DND-41 (cell line): ENCODE measurements around the gene IL21R.

ENCODE experiments used
- ATAC-seq: fragments of 200-7000 bp; cut with Tn5 transposase; 3 replicates; pipeline ENCODE4 v1.9.1; 2021; ENCODE audit warnings: low read depth; ENCODE audit not compliant: insufficient read depth
- DNase-seq: peaks from one replicate; pipeline ENCODE4 v3.0.0-alpha.2; 2020
- H2AFZ ChIP-seq: 2 replicates; pipeline ENCODE4 v1.6.0; 2012; ENCODE audit warnings: low read depth, low read length
- H3K27ac ChIP-seq: 2 replicates; pipeline ENCODE4 v1.5.1; 2012; ENCODE audit warnings: low read length, inconsistent platforms
- H3K27me3 ChIP-seq: fragments of 200-600 bp; sonication (generic); 2 replicates; pipeline ENCODE4 v1.6.0; 2012; ENCODE audit warnings: low read length, mild to moderate bottlenecking, inconsistent platforms; ENCODE audit not compliant: insufficient read depth, poor library complexity
- H3K36me3 ChIP-seq: 2 replicates; pipeline ENCODE4 v1.5.1; 2012; ENCODE audit warnings: low read length, inconsistent platforms; ENCODE audit not compliant: insufficient read depth
- H3K4me1 ChIP-seq: 2 replicates; pipeline ENCODE4 v1.5.1; 2012; ENCODE audit warnings: mild to moderate bottlenecking, low read length; ENCODE audit not compliant: insufficient read depth
- H3K4me2 ChIP-seq: 2 replicates; pipeline ENCODE4 v1.6.0; 2012; ENCODE audit warnings: mild to moderate bottlenecking, moderate library complexity, low read length, inconsistent platforms; ENCODE audit not compliant: insufficient read depth
- H3K4me3 ChIP-seq, 2 experiments: fragments of 200-600 bp in 1 of 2; shearing (Covaris generic) in 1 of 2; 2 replicates each; pipeline ENCODE4 v1.5.1; 2012 to 2016; ENCODE audit warnings: inconsistent platforms in 2 of 2, low read length in 2 of 2, mild to moderate bottlenecking in 2 of 2, low read depth in 1 of 2, moderate library complexity in 1 of 2
- H3K79me2 ChIP-seq: 2 replicates; pipeline ENCODE4 v1.6.0; 2012; ENCODE audit warnings: low read length, inconsistent platforms; ENCODE audit not compliant: insufficient read depth
- H3K9ac ChIP-seq: 2 replicates; pipeline ENCODE4 v1.6.0; 2012; ENCODE audit warnings: low read depth, mild to moderate bottlenecking, inconsistent platforms, low read length, moderate library complexity
- H3K9me3 ChIP-seq: 2 replicates; pipeline ENCODE4 v1.5.1; 2012; ENCODE audit warnings: low read length, moderate library complexity, mild to moderate bottlenecking, inconsistent platforms; ENCODE audit not compliant: insufficient read depth, severe bottlenecking
- H4K20me1 ChIP-seq: 2 replicates; pipeline ENCODE4 v1.6.0; 2012; ENCODE audit warnings: low read length; ENCODE audit not compliant: insufficient read depth
- EZH2 ChIP-seq: IDR thresholded peaks from 3 replicates; pipeline ENCODE4 v1.6.1; 2012; ENCODE audit warnings: borderline replicate concordance, low read depth, mild to moderate bottlenecking, moderate library complexity, low read length, inconsistent platforms; ENCODE audit not compliant: severe bottlenecking
- TF ChIP-seq, protein P1 (sequence below): IDR thresholded peaks from 2 replicates; pipeline ENCODE4 v1.5.1; 2012; ENCODE audit warnings: borderline replicate concordance, low read length, moderate library complexity, mild to moderate bottlenecking; ENCODE audit not compliant: poor library complexity, severe bottlenecking; ENCODE audit errors: extremely low read depth

The IL21R gene

GRCh38 chr16:27429330-27429871 is 27.4 kb downstream of the IL21R start:
- H3K36me3 ChIP-seq, result no peaks in the 10 kb centered on the region
- TF ChIP-seq EZH2, result no peak
- TF ChIP-seq, protein P1, sequence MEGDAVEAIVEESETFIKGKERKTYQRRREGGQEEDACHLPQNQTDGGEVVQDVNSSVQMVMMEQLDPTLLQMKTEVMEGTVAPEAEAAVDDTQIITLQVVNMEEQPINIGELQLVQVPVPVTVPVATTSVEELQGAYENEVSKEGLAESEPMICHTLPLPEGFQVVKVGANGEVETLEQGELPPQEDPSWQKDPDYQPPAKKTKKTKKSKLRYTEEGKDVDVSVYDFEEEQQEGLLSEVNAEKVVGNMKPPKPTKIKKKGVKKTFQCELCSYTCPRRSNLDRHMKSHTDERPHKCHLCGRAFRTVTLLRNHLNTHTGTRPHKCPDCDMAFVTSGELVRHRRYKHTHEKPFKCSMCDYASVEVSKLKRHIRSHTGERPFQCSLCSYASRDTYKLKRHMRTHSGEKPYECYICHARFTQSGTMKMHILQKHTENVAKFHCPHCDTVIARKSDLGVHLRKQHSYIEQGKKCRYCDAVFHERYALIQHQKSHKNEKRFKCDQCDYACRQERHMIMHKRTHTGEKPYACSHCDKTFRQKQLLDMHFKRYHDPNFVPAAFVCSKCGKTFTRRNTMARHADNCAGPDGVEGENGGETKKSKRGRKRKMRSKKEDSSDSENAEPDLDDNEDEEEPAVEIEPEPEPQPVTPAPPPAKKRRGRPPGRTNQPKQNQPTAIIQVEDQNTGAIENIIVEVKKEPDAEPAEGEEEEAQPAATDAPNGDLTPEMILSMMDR, result no peak
- H3K4me1 ChIP-seq, result no peaks in the 10 kb centered on the region; the same call in 1 of the 2 replicates
- no peak overlapping the region for H3K9ac ChIP-seq
- H3K79me2 ChIP-seq, result no peaks in the 10 kb centered on the region
- no peak overlapping the region for H2AFZ ChIP-seq
- DNase-seq (no peak), ATAC-seq (no peak)
- H3K27ac ChIP-seq, result no peak overlapping the region
- H4K20me1 ChIP-seq, result no peaks in the 10 kb centered on the region
- H3K4me2 ChIP-seq, result no peak overlapping the region
- H3K4me3 ChIP-seq, result no peak overlapping the region
- no peaks in the 10 kb centered on the region for H3K27me3 ChIP-seq
- H3K9me3 ChIP-seq, result no peaks in the 10 kb centered on the region

DNA sequence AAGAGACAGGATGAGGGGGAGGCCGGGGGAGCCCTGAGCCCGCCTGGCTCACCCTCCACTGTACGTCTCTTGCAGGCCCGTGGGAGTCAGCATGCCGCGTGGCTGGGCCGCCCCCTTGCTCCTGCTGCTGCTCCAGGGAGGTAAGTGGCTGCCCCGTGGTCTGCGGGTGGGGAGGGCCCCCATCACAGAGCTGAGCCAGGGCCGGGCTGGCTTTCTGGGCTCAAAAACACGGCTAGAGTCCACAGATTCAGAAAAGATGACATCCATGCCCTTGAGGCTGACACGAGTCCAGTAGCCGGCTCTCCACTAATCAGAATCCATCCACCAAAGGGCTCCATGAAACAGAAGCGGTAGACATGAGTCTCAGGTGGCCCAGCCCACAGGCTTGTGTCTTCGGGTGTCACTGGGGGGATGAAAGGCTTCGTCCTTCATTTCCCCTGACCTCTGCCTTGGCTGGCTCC is 28.0 kb downstream of the IL21R start:
- Histone ChIP-seq H3K4me3 (no peak overlapping the region), H3K4me1 (no peaks in the 10 kb centered on the region; the same call in 1 of the 2 replicates), H3K27ac (no peak overlapping the region), H3K9ac (no peak overlapping the region), H3K9me3 (no peaks in the 10 kb centered on the region), H3K4me2 (no peak overlapping the region), H2AFZ (no peak overlapping the region), H3K79me2 (no peaks in the 10 kb centered on the region), H3K36me3 (no peaks in the 10 kb centered on the region), H4K20me1 (no peaks in the 10 kb centered on the region), H3K27me3 (no peaks in the 10 kb centered on the region)
- TF ChIP-seq EZH2, result no peak
- TF ChIP-seq, protein P1, result no peak
- DNase-seq, result no peak
- no peak for ATAC-seq

GRCh38 chr16:27430512-27430911 is 28.5 kb downstream of the IL21R start:
- ATAC-seq (no peak), DNase-seq (no peak)
- no peak overlapping the region for H3K4me2 ChIP-seq
- H3K4me3 ChIP-seq, result no peak overlapping the region
- TF ChIP-seq EZH2, result no peak
- TF ChIP-seq, protein P1, result no peak
- H3K9ac ChIP-seq, result no peak overlapping the region
- no peak overlapping the region for H3K27ac ChIP-seq
- H2AFZ ChIP-seq, result no peak overlapping the region
- no peaks in the 10 kb centered on the region for H3K9me3 ChIP-seq
- no peaks in the 10 kb centered on the region; the same call in 1 of the 2 replicates for H3K4me1 ChIP-seq
- no peaks in the 10 kb centered on the region for H3K27me3 ChIP-seq
- no peaks in the 10 kb centered on the region for H3K79me2 ChIP-seq
- no peaks in the 10 kb centered on the region for H4K20me1 ChIP-seq
- no peaks in the 10 kb centered on the region for H3K36me3 ChIP-seq
